Activated gamma-delta T cell treated with anti-CD3 and anti-CD28 coated beads, Interleukin-2, amount 50 U/mL, for 16 hours (primary cell): Measurements from ENCODE around the gene NFIX.

Experiments
- DNase-seq: peaks from one replicate; pipeline ENCODE4 v3.0.0-alpha.2; 2020; ENCODE audit warnings: low read depth

Gene NFIX

GRCh38 chr19:13010038-13010991 is 15.0 kb downstream of the NFIX start:
- DNase-seq = no peak

DNA sequence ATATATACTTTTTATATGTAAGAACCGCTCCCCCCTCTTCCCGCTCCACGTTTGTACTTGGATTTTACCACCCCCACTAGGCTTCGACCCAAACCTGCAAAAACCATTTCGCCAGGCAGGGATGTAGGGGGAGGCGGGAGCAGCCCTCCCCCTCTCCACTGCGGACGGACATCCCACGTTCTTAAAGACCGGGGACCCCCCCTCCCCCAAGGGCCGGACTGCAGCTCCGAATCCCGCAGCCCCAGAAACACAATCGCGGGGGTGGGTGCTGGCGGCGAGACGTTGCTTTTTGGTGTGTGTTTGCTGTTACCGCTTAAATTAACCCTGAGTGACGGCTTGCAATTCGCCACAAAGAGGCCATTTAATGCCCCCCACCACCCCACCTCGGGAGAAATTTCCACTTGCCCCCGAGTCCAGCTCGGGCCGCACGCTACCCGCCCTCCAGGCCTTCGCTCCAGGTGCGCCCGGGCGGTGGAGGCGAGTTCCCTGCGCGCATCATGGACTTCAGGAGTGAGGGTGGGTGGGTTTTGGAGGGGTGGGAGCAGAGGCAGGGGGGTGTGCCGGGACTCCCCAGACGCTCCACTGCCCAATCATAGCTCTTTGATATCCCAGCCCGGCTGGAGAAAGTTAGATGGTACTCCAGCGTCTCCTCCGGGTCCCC is 15.8 kb downstream of the NFIX start:
- DNase-seq = no peak

GRCh38 chr19:13011653-13012389 is 16.5 kb downstream of the NFIX start:
- DNase-seq = no peak

DNA sequence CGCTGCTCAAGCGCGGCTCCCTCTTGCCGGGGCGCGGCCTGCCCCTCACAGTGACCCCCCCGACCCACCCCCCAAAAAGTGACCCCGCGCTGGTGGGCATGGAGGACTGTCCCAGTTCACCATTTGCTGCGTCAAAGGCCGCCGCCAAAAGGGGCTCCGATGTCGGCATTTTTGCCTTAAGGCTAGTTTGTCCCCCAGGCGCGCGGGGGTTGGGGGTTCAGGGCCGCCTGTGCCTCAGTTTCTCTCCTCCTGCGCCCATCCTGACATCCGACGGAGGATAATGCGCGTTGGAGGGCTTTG is 17.1 kb downstream of the NFIX start:
- DNase-seq = no peak

- DNase-seq = no peak
Observed at GRCh38 chr19:13012690-13013608, 17.7 kb downstream of the NFIX start.

GRCh38 chr19:13013649-13014048 is 18.4 kb downstream of the NFIX start:
- DNase-seq = no peak

- DNase-seq = no peak
Observed at GRCh38 chr19:13014101-13014920, 19.0 kb downstream of the NFIX start.

GRCh38 chr19:13014921-13015280 is 19.6 kb downstream of the NFIX start:
- no peak for DNase-seq

- DNase-seq = no peak
Observed at GRCh38 chr19:13015361-13016223, 20.3 kb downstream of the NFIX start.

DNA sequence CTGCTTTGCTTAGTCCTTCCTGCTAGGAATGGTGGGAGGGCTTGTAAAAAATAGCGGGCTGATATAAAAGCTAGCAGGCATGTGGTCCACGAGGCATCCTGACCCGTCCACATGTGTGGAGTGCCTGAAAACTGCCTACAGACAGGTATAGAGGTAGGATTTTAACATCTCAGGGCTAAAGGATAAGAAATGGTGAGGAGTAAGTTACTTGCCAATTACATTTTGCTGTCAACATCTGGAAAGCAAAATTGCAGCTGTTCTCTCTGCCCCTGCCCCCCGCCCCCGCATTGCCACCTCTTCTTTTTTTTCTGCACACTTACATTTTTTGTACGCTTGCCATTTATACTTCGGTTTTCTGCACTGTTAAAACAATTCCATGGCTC is 21.0 kb downstream of the NFIX start:
- DNase-seq = no peak

DNA sequence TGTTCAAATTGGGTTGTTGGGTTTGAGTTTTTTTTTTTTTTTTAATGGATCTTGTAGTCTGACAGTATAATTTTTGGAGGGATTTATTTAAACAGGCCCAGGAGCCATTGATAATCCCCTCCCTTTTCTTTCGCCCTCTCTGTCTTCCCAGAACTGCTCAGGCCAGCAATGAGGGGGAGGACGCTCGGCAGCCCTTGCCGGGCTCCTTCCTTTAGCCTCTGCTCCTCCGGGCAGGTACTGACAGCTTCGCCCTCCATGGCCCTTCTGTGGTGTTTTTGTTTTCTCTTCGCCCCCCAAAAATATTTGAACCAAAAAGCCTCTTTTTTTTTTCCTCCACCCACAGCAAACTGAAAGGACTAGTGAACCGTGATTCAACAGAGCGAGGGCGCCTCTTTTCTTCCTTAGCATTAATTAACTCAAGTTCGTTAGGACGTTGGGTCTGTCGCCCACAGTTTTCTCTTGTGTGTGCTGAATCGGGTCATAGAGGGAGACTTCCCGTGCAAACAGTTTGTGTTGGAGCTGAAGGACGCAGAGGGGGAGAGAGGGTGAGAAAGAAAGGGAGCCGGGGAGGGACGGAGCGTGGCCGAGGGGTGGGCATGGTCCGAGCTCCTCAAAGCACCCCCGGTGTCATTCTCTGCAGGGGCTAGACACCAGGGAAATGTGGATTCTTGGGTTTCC is 21.5 kb downstream of the NFIX start:
- no peak for DNase-seq

GRCh38 chr19:13017306-13018034 is 22.2 kb downstream of the NFIX start:
- DNase-seq = no peak

DNA sequence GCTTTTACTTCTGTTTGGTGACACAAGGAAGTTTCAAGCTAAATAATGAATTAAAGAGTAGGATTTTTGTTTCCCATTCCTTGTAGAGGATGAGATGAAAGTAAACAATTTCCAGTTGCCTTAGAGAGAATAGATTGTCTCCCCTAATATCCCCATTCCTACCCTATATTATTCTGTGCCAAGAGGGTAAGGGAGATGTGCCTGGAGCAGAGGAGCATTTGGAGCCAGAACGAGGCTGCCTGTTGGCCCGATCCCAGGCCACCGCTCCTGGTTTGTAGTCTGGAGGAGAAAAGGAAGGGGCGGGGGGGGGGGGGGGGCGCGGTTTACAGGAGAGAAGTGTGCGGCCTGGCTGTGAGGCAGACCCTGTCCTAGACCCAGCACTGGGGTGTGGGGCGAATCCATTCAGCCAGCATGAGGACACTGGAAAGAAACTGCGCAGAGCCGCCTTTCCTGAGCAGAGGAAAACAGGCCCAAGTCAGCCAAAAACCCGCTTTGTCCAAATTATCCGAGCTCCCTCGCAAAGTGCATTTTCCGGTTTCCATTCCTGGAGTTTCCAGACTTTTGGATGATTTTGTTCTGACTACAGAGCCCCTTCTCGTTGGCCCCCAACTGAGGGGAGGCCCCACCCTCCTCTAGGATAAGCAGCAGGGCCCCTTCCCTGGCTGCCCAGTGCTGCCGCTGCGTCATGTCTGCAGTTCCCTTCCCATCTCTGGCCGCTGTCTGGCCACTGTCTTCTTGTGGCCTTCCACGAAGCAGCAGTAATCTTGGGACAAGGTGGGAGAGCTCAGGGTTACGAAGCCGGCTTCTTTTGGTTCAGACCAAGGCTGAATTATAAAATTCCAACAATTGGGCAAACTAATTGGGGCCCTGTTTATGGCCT is 23.0 kb downstream of the NFIX start:
- DNase-seq = no peak

DNA sequence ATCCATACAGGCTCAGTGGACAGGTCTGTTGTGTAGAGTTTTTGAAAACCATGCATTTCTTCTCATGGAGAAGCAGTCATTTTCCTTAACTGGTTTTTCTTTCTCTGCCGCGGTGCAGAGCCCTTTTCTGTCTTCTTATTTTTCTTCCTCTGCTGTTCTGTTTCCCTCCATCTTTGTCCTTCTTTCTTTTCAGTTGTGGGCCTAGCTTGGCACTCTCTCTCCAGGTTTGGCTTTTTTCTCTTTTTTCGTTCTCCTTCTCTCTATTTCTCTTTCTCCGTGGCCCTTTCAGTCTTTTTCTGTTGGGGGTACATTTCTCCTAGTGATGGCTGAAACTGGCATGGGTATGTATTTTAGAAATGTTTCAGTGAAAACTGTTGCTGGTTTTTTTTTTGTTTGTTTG is 24.1 kb downstream of the NFIX start:
- no peak for DNase-seq

DNA sequence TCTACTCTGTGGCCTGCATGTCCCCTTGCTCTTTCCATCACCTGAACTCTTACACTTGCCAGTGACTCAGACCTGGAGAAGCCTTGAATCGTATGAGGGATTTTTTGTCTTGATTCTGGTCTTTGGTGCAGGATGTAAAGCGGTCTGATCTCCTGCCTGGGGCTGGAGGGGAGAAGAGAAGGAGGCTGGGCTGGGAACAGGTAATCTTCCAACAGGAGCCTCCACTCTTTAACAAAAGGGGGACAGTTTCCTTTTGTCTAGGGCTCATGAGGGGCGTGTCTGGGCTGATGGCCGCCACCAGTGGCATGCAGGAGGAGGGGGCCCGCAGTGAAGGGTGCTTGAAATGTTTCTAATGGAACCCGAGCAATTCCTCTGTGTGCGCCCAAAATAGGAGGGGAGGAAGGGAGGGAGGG is 24.7 kb downstream of the NFIX start:
- no peak for DNase-seq

- DNase-seq = no peak
Observed at GRCh38 chr19:13022111-13022858, 27.0 kb downstream of the NFIX start.
